Stimulated activated CD8-positive, alpha-beta memory T cell treated with anti-CD3 and anti-CD28 coated beads, Interleukin-7, amount 100 ng/mL, for 4 hours (primary cell): ENCODE data around the gene GSDMA.
"Not testable (repeated sequence)": the region's sequence is repeated elsewhere in the genome, so short reads cannot be mapped to it uniquely, and the experiment has no call there.

Experiments used
- DNase-seq, 2 donors: peaks; one replicate each; pipeline ENCODE4 v3.0.0-alpha.2; 2020; ENCODE audit warnings: low read depth in 2 of 2

GSDMA gene

DNA sequence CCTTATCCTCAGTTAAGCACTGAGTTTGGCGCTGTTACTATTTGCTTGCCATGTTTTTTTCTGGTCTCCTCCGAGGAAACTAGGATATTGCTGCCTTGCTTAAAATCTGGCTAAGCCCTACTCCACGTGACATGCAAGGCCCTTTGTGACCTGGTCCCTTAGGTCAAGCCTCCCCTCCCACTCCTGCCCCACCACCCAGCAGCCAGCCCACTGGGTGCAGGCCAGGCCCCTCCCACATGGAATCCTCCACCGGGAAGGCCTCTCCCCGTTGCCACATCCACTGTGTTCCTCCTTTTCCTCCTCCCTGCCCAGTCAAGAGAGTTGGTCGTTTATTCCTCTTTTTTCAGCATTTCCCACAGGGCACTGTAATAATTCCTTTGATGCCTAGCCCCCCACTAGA, 34.0 kb downstream of the GSDMA start:
- no peak for DNase-seq

DNA sequence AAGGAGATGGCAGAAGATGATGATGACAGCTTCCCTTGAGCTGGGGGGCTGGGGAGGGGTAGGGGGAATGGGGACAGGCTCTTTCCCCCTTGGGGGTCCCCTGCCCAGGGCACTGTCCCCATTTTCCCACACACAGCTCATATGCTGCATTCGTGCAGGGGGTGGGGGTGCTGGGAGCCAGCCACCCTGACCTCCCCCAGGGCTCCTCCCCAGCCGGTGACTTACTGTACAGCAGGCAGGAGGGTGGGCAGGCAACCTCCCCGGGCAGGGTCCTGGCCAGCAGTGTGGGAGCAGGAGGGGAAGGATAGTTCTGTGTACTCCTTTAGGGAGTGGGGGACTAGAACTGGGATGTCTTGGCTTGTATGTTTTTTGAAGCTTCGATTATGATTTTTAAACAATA, 34.7 kb downstream of the GSDMA start:
- DNase-seq = no peak

DNA sequence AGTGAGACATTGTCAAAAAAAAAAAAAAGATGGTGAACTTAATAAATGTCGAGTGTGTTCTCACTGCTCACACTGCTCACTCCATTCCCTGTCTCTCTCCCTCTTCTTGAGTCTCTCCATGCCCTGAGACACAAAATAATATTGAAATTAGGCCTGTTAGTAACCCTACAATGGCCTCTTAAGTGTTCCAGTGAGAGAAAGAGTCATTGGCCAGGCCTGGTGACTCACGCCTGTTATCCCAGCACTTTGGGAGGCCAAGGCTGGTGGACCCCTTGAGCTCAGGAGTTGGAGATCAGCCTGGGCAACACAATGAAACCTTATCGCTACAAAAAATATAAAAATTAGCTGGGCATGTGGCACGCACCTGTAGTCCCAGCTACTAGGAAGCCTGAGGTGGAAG, 36.3 kb downstream of the GSDMA start:
- no peak for DNase-seq

DNA sequence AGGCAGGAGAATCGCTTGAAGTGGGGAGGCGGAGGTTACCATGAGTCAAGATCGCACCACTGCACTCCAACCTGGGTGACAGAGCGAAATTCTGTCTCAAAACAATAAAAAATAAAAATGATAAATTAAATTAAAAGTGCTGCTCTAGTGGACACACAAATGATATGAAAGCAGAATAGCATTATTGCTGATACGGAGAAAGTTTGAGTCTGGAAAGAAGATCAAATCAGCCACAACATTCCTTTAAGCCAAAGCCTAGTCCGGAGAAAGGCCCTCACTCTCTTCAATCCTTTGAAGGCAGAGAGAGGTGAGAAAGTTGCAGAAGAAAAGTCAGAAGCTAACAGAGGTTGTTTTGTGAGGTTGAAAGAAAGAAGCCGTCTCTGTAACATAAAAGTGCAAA, 37.4 kb downstream of the GSDMA start:
- no peak for DNase-seq

DNA sequence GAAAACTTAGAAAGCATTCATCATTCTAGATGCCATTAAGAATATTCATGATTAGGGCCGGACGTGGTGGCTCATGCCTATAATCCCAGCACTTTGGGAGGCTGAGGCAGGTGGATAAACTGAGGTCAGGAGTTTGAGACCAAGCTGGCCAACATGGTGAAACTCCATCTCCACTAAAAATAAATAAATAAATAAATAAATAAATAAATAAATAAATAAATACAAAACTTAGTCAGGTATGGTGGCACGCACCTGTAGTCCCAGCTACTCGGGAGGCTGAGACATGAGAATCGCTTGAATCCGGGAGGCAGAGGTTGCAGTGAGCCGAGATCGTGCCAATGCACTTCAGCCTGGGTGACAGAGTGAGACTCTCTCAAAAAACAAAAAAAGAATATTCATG, 38.5 kb downstream of the GSDMA start:
- not testable (repeated sequence) for DNase-seq

DNA sequence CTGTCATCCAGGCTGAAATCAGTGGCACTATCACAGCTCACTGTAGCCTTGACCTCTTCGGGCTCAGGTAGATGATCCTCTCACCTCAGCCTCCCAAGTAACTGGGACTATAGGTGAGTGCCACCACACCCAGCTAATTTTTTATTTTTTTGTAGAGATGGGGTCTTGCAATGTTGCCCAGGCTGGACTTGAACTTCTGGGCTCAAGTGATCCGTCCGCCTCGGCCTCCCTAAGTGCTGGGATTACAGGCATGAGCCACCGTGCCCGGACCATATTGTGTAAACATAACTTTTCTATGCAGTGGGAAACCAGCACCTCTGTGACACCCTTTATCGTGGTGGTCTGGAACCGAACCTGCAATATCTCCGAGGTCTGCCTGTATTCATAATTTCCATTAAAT, 41.3 kb downstream of the GSDMA start:
- DNase-seq = no peak

DNA sequence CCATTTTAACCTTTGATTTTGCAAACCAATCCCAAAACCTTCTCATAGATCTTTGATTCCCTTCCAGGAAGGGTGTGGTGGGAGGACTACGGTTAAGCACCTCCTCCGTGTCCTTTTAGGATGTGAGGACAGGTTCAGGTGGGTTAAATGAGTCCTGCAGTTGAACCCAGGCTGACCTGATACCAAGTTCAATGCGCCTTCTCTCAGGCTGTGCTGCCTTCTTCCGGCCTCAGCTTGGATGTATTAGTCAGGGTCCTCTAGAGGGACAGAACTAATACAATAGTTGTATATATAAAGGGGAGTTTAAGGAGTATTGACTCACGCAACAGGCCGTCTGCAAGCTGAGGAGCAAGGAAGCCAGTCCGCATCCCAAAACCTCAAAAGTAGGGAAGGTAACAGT, 41.9 kb downstream of the GSDMA start:
- DNase-seq = no peak

DNA sequence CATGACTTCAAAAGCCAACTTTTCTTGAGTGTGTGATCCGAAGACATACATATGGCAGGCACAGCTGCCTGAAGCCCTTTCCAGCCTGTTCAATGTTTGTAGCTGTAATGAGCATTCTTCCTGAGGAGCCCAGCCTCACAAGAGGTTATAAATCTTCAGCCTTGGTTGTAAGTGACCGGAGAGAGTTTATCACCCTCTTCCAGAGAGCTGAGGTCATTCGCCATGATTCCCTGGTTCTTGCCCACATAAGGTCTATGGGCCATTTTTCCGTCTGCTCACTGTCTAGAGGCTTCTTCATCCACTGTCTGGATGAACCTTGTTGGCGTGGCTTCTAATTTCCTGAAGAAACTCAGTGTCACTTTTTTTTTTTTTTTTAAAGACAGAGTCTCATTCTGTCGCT, 42.7 kb downstream of the GSDMA start:
- DNase-seq = no peak

DNA sequence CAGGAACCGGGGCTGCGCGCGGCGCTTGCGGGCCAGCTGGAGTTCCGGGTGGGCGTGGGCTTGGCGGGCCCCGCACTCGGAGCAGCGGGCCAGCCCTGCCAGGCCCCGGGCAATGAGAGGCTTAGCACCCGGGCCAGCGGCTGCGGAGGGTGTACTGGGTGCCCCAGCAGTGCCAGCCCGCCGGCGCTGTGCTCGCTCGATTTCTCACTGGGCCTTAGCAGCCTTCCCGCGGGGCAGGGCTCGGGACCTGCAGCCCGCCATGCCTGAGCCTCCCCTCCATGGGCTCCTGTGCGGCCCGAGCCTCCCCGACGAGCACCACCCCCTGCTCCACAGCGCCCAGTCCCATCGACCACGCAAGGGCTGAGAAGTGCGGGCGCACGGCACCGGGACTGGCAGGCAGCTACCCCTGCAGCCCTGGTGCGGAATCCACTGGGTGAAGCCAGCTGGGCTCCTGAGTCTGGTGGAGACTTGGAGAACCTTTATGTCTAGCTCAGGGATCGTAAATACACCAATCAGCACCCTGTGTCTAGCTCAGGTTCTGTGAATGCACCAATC, 48.2 kb downstream of the GSDMA start:
- not testable (repeated sequence) for DNase-seq

DNA sequence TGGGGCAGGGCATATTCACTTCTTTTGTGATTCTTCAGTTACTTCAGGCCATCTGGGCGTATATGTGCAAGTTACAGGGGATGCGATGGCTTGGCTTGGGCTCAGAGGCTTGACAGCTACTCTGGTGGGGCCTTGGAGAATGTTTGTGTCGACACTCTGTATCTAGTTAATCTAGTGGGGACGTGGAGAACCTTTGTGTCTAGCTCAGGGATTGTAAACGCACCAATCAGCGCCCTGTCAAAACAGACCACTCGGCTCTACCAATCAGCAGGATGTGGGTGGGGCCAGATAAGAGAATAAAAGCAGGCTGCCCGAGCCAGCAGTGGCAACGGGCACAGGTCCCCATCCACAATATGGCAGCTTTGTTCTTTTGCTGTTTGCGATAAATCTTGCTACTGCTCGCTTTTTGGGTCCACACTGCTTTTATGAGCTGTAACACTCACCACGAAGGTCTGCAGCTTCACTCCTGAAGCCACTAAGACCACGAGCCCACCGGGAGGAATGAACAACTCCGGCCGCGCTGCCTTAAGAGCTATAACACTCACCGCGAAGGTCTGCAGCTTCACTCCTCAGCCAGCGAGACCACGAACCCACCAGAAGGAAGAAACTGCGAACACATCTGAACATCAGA, 49.3 kb downstream of the GSDMA start:
- not testable (repeated sequence) for DNase-seq

DNA sequence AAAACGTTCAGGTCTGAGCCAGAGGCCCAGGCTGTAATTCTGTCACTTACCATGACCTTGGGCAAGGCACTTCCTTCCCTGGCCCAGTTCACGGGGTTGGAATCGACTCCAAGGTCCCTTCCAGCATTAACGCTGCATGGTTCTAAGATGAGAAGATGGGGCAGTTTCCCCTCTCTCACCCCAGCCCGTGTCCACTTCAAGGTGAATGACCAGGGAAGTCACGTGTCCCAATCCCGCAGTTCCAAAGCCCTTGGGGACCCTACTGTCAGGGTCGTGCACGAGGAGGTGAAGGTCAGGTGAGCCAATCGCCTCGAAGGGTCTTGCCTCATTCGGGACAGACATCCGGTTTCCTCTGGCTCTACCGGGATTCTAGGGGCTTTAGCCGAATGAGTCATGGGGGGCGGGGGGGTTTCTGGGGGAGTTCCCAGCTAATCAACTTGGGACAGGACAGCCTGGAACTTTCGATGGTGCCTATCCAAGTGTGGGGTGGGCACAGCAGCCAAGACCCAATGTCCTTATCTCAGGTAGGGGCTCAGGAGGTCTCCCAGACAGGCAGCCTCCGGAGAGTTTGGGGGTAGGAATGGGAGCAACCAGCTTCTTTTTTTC, 51.7 kb downstream of the GSDMA start:
- no peak for DNase-seq

DNA sequence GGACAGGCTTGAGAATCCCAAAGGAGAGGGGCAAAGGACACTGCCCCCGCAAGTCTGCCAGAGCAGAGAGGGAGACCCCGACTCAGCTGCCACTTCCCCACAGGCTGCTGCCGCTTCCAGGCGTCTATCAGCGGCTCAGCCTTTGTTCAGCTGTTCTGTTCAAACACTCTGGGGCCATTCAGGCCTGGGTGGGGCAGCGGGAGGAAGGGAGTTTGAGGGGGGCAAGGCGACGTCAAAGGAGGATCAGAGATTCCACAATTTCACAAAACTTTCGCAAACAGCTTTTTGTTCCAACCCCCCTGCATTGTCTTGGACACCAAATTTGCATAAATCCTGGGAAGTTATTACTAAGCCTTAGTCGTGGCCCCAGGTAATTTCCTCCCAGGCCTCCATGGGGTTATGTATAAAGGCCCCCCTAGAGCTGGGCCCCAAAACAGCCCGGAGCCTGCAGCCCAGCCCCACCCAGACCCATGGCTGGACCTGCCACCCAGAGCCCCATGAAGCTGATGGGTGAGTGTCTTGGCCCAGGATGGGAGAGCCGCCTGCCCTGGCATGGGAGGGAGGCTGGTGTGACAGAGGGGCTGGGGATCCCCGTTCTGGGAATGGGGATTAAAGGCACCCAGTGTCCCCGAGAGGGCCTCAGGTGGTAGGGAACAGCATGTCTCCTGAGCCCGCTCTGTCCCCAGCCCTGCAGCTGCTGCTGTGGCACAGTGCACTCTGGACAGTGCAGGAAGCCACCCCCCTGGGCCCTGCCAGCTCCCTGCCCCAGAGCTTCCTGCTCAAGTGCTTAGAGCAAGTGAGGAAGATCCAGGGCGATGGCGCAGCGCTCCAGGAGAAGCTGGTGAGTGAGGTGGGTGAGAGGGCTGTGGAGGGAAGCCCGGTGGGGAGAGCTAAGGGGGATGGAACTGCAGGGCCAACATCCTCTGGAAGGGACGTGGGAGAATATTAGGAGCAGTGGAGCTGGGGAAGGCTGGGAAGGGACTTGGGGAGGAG, 52.5 kb downstream of the GSDMA start, which contains the start of gene CSF3:
Gene CSF3 (plus strand): TSS at position 436 of the 993 bp plus-strand sequence. CDS start 35 bp downstream, at position 471.
- no peak for DNase-seq

DNA sequence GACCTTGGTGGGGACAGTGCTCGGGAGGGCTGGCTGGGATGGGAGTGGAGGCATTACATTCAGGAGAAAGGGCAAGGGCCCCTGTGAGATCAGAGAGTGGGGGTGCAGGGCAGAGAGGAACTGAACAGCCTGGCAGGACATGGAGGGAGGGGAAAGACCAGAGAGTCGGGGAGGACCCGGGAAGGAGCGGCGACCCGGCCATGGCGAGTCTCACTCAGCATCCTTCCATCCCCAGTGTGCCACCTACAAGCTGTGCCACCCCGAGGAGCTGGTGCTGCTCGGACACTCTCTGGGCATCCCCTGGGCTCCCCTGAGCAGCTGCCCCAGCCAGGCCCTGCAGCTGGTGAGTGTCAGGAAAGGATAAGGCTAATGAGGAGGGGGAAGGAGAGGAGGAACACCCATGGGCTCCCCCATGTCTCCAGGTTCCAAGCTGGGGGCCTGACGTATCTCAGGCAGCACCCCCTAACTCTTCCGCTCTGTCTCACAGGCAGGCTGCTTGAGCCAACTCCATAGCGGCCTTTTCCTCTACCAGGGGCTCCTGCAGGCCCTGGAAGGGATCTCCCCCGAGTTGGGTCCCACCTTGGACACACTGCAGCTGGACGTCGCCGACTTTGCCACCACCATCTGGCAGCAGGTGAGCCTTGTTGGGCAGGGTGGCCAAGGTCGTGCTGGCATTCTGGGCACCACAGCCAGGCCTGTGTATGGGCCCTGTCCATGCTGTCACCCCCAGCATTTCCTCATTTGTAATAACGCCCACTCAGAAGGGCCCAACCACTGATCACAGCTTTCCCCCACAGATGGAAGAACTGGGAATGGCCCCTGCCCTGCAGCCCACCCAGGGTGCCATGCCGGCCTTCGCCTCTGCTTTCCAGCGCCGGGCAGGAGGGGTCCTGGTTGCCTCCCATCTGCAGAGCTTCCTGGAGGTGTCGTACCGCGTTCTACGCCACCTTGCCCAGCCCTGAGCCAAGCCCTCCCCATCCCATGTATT, 53.5 kb downstream of the GSDMA start:
- DNase-seq = no peak

DNA sequence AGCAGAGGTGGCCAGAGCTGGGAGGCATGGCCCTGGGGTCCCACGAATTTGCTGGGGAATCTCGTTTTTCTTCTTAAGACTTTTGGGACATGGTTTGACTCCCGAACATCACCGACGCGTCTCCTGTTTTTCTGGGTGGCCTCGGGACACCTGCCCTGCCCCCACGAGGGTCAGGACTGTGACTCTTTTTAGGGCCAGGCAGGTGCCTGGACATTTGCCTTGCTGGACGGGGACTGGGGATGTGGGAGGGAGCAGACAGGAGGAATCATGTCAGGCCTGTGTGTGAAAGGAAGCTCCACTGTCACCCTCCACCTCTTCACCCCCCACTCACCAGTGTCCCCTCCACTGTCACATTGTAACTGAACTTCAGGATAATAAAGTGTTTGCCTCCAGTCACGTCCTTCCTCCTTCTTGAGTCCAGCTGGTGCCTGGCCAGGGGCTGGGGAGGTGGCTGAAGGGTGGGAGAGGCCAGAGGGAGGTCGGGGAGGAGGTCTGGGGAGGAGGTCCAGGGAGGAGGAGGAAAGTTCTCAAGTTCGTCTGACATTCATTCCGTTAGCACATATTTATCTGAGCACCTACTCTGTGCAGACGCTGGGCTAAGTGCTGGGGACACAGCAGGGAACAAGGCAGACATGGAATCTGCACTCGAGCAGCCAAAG, 54.7 kb downstream of the GSDMA start:
- DNase-seq = no peak

DNA sequence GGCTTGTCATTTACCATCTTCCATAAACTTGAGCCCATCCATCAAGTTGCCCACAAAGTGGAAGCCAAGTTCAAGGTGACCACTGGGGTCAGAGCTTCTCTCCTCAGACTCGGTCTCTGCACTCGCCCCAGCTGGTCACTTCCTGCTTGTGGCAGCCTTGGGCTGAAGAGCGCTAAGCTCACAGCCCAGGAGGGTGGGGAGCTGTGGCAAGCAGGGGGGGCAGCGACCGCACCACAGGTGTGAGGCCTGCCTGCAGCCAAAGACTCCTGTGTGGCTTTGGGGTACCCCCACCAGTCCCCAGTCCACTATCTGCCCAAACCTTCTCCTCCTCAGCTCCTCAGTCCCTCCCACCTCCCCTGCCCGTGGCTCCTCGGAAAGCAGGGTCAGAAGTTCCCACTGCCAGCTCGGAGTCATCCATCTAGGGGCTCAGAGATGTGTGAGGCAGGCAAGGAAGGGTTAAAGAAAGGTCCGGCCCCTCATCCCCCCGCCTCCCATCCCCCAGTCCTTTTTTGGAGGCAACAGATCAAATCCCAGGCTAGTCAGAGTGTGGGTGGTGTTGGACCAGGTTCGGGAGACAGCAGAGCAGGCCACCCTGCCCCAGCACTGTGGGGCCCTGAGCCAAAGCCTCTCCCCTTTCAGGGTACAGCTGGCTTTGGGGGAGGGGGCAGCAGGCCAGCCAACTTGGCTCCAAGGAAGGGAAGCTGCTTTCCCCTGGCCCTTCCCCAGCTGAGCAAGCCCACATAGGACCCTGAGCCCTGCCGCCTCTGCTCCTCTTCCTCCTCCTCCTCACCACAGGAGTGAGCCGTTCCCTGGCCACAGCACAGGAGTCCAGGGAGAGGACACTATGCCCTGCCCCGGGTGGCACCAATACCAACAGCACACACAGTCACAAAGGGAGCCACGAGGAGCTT, 55.7 kb downstream of the GSDMA start:
- no peak for DNase-seq

DNA sequence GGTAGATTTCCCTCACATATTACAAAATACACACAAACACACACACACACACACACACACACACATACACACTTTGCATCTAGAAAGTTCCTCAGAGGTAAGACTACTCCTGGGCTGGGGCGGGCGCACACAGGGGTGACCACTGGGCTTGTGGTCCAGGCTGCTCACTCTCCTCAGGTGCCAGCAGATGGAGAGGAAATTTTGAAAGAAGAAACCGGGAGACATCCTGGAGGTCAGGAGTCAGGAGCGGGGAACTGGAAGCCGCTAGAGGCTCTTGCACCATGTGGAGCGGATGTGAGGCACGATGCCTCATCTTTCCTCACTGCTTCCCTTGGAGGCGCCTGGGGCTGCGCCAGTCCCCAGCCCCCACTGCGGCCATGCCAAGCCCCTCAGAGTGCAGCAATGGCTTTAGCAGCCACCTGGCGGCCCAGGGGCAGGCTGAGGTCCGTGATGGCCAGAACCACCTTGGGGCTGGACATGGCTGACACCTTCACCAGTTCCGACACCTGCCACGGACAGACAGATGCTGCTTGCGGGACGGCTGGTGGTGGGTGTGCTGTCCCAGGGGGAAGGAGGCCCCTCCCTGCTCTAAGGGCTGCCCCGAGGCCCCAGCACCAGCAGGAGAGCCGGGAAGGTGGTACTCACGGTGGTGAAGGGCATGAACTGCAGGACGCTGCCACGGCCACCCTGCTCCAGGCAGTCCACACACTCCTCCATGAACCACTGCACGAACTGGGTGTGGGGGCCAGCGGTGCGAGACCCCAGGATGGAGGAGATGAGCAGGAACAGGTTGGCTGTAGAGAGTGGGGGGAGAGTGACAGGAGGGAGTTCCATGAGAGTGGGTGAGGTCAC, 56.6 kb downstream of the GSDMA start:
- no peak for DNase-seq

DNA sequence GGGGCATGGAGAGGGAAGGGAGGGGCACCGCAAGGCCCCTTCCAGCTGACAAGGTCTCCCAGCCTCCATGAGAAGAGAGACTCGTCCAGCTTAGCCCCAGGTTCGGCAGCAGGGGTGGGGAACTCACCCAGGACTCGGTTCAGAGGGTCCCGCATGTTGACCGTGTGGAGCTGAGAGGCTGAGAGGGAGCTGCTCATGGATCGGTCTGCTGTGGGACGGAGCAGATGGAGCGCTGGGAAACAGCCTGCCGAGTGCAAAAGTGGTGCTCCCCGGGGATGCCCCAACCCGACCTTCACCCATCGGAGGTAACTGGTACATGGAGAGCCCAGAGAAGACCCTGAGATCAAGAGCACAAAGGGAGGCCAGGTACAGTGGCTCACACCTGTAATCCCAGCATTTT, 57.3 kb downstream of the GSDMA start:
- DNase-seq = no peak

DNA sequence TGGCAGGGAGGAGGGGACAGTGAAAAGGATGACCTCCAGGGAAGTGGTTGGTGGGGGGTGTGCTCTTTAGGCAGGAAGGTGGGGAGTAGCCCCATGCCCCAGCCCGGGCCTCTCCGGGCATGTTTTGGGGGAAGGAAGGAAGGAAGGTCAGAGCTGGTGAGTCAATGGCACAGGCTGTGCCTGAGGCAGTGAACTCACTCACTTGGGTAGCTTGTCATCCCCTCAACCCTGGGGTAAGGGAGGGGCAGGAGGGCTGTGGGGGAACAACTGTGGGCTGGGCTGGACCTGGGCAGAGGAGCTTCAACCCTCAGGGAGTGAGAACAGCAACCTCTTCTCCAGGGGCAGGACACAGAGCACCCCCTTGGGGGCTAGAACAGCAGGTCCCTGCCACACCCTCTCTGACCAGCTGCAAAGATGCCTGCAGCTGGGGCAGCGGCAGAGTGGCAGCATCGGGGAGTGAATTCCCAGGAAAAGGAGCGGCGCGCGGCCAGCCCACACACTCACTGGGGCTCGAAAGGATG, 58.7 kb downstream of the GSDMA start:
- no peak for DNase-seq
